CD8-positive, alpha-beta memory T cell (primary cell): Measurements from ENCODE around the gene EMILIN1. TPM values are rescaled to one million over a fixed set of nuclear protein-coding genes. Genes with fewer than 3 reads are reported as not detected.

ENCODE experiments used
- CTCF ChIA-PET: fragments of 350-600 bp; sonication (Branson Sonifier 250); formaldehyde crosslinking; loops from one replicate; lab custom pipeline; 2021; ENCODE audit warnings: antibody characterized with exemption; lab: Charles Lee
- POLR2A ChIA-PET: fragments of 350-600 bp; sonication (Branson Sonifier 250); formaldehyde crosslinking; loops from one replicate; lab custom pipeline; 2021; ENCODE audit warnings: antibody characterized with exemption; lab: Charles Lee
- DNase-seq, 5 donors: peaks; one replicate each; pipeline versions ENCODE4 v3.0.0 to v3.0.0-alpha.2; 2020 to 2022; ENCODE audit warnings: mixed read lengths in 1 of 5
- H3K27ac ChIP-seq: one replicate; pipeline ENCODE4 v1.7.0; 2013; ENCODE audit warnings: low read depth, mild to moderate bottlenecking, low read length, moderate library complexity
- H3K27me3 ChIP-seq: 2 replicates; pipeline ENCODE4 v1.7.0; 2013; ENCODE audit warnings: low read length, mild to moderate bottlenecking; ENCODE audit not compliant: insufficient read depth, poor library complexity, severe bottlenecking
- H3K36me3 ChIP-seq: 2 replicates; pipeline ENCODE4 v1.7.0; 2013; ENCODE audit warnings: mild to moderate bottlenecking, low read length, moderate library complexity; ENCODE audit not compliant: insufficient read depth
- H3K4me1 ChIP-seq: 2 replicates; pipeline ENCODE4 v1.7.0; 2013; ENCODE audit warnings: mild to moderate bottlenecking, low read length, moderate library complexity; ENCODE audit not compliant: insufficient read depth
- H3K4me3 ChIP-seq: 2 replicates; pipeline ENCODE4 v1.7.0; 2013; ENCODE audit warnings: mild to moderate bottlenecking, low read length
- H3K9me3 ChIP-seq: 2 replicates; pipeline ENCODE4 v1.7.0; 2013; ENCODE audit warnings: mild to moderate bottlenecking, low read length
- H3K27ac Mint-ChIP-seq, 8 donors: one replicate each; pipeline ENCODE4 v1.8.0; 2020 to 2021; ENCODE audit warnings: mixed read lengths in 8 of 8, mild to moderate bottlenecking in 6 of 8, inconsistent platforms in 3 of 8, moderate library complexity in 3 of 8
- H3K27me3 Mint-ChIP-seq, 2 donors: one replicate each; pipeline ENCODE4 v1.8.0; 2020 to 2021; ENCODE audit warnings: mixed read lengths in 2 of 2, mild to moderate bottlenecking in 1 of 2, moderate library complexity in 1 of 2
- H3K36me3 Mint-ChIP-seq, 3 donors: one replicate each; pipeline ENCODE4 v1.8.0; 2020 to 2021; ENCODE audit warnings: mixed read lengths in 3 of 3, inconsistent platforms in 1 of 3, mild to moderate bottlenecking in 1 of 3
- H3K4me1 Mint-ChIP-seq, 3 donors: one replicate each; pipeline ENCODE4 v1.8.0; 2020 to 2021; ENCODE audit warnings: mixed read lengths in 3 of 3, inconsistent platforms in 1 of 3, mild to moderate bottlenecking in 1 of 3
- H3K4me3 Mint-ChIP-seq, 7 donors: one replicate each; pipeline ENCODE4 v1.8.0; 2020 to 2021; ENCODE audit warnings: mixed read lengths in 7 of 7, mild to moderate bottlenecking in 6 of 7, moderate library complexity in 4 of 7, inconsistent platforms in 2 of 7
- H3K9me3 Mint-ChIP-seq, 5 donors: one replicate each; pipeline ENCODE4 v1.8.0; 2020 to 2022; ENCODE audit warnings: mixed read lengths in 5 of 5, mild to moderate bottlenecking in 3 of 5, moderate library complexity in 2 of 5, inconsistent platforms in 1 of 5
- polyA plus RNA-seq: library from polyadenylated mRNA; unstranded; fragments of 300-500 nt; fragmentation: Illumina TruSeq; gene quantifications from one replicate; pipeline ENCODE4 v1.2.3, GENCODE V29; 2021
- total RNA-seq, 2 experiments: library from RNA; stranded (reverse); gene quantifications; one replicate each; pipeline ENCODE4 v1.2.3, GENCODE V29; 2021

Gene EMILIN1
- total and polyA plus RNA-seq, 3 experiments from 2014 or later = 0.79 to 0.89 (median 0.85) TPM

- peaks cover 0 to 2% of the 10 kb centered on the region in 2 donors for H3K27me3 Mint-ChIP-seq
- H3K27me3 ChIP-seq = no peaks in the 10 kb centered on the region
- peaks cover 0 to 2% (median 0%) of the 10 kb centered on the region in 5 donors for H3K9me3 Mint-ChIP-seq
- no peak overlapping the region for H3K4me3 ChIP-seq
- CTCF ChIA-PET = no interaction called here
- H3K27ac ChIP-seq = no peak overlapping the region
- peak overlapping the region in 2 of 8 donors; percentile 46 to 66 for H3K27ac Mint-ChIP-seq
- POLR2A ChIA-PET = no interaction called here
- H3K36me3 Mint-ChIP-seq = peaks cover 0 to 49% (median 0%) of the 10 kb centered on the region in 3 donors
- H3K4me1 ChIP-seq = peaks cover 15% of the 10 kb centered on the region
- peak overlapping the region in 1 of 7 donors; percentile 29 for H3K4me3 Mint-ChIP-seq
- peaks cover 15% of the 10 kb centered on the region for H3K36me3 ChIP-seq
- no peak for DNase-seq
- no peaks in the 10 kb centered on the region for H3K9me3 ChIP-seq
- peaks cover 21 to 31% (median 21%) of the 10 kb centered on the region in 3 donors for H3K4me1 Mint-ChIP-seq
These were observed 52.0 kb downstream of the EMILIN1 start for GRCh38 chr2:27130396-27130795.

- ChIA-PET CTCF (no interaction called here), POLR2A (no interaction called here)
- H3K4me3 Mint-ChIP-seq = peak overlapping the region in 3 of 7 donors; percentile 47 to 73 (median 65)
- DNase-seq = no peak
- peaks cover 0 to 49% (median 0%) of the 10 kb centered on the region in 3 donors for H3K36me3 Mint-ChIP-seq
- H3K36me3 ChIP-seq = peaks cover 15% of the 10 kb centered on the region
- peak overlapping the region in 3 of 8 donors; percentile 12 to 45 (median 21) for H3K27ac Mint-ChIP-seq
- H3K27me3 ChIP-seq = no peaks in the 10 kb centered on the region
- no peak overlapping the region for H3K27ac ChIP-seq
- no peak overlapping the region for H3K4me3 ChIP-seq
- peaks cover 21 to 31% (median 21%) of the 10 kb centered on the region in 3 donors for H3K4me1 Mint-ChIP-seq
- H3K27me3 Mint-ChIP-seq = peaks cover 0 to 2% of the 10 kb centered on the region in 2 donors
- peaks cover 0 to 2% (median 0%) of the 10 kb centered on the region in 5 donors for H3K9me3 Mint-ChIP-seq
- peaks cover 15% of the 10 kb centered on the region for H3K4me1 ChIP-seq
- no peaks in the 10 kb centered on the region for H3K9me3 ChIP-seq
These were observed 53.0 kb downstream of the EMILIN1 start for GRCh38 chr2:27131429-27131828.

- peaks cover 21 to 31% (median 21%) of the 10 kb centered on the region in 3 donors for H3K4me1 Mint-ChIP-seq
- peak overlapping the region; percentile 91 for H3K27ac ChIP-seq
- H3K36me3 Mint-ChIP-seq = peaks cover 0 to 49% (median 0%) of the 10 kb centered on the region in 3 donors
These were observed 54.9 kb downstream of the EMILIN1 start for GRCh38 chr2:27133195-27133875.

GRCh38 chr2:27133905-27134780 lies 55.7 kb downstream of the EMILIN1 start, which contains the start of gene PREB:
TSS of gene PREB (minus strand) at chr2:27134636. CDS start at chr2:27134421, 215 bp downstream.
- Histone ChIP-seq H3K4me3 (peak within 1 kb of the TSS; percentile 86), H3K36me3 (peaks cover 15% of the 10 kb centered on the region), H3K4me1 (peaks cover 15% of the 10 kb centered on the region), H3K27ac (peak within 1 kb of the TSS; percentile 91), H3K27me3 (no peaks in the 10 kb centered on the region), H3K9me3 (no peaks in the 10 kb centered on the region)
- ChIA-PET CTCF (interaction anchor here (0.9 to 3.6 kb wide), 3 partner anchors 10 to 172 kb away, joined by 3 to 24 read pairs (median 6); partner anchors contain the start of genes ABHD1 and KHK), POLR2A (interaction anchor here (0.6 to 2.6 kb wide), 4 partner anchors 10 to 145 kb away, joined by 3 to 27 read pairs (median 6); partner anchors contain the start of genes ABHD1, ATRAID, OST4 and SLC5A6)
- Mint-ChIP-seq H3K27ac (peak within 1 kb of the TSS; percentile 83 to 98 (median 97)), H3K4me1 (peaks cover 21 to 31% (median 21%) of the 10 kb centered on the region in 3 donors), H3K36me3 (peaks cover 0 to 44% (median 0%) of the 10 kb centered on the region in 3 donors), H3K27me3 (peaks cover 0 to 2% of the 10 kb centered on the region in 2 donors), H3K9me3 (peaks cover 0 to 2% (median 0%) of the 10 kb centered on the region in 5 donors), H3K4me3 (peak within 1 kb of the TSS; percentile 89 to 97 (median 94))
- peak; percentile 97 to 99 (median 98) for DNase-seq

More at GRCh38 chr2:27133195-27133875, 54.9 kb downstream of the EMILIN1 start:
- Histone ChIP-seq H3K27me3 (no peaks in the 10 kb centered on the region), H3K4me3 (peak overlapping the region; percentile 86), H3K4me1 (peaks cover 15% of the 10 kb centered on the region), H3K9me3 (no peaks in the 10 kb centered on the region), H3K36me3 (peaks cover 15% of the 10 kb centered on the region)
- Mint-ChIP-seq H3K27ac (peak overlapping the region; percentile 79 to 98 (median 90)), H3K27me3 (peaks cover 0 to 2% of the 10 kb centered on the region in 2 donors), H3K9me3 (peaks cover 0 to 2% (median 0%) of the 10 kb centered on the region in 5 donors), H3K4me3 (peak overlapping the region; percentile 89 to 97 (median 94))
- CTCF ChIA-PET = interaction anchor here (0.9 to 3.6 kb wide), 3 partner anchors 9 to 172 kb away, joined by 3 to 24 read pairs (median 6); partner anchors contain the start of genes ABHD1 and KHK
- POLR2A ChIA-PET = interaction anchor here (1.3 to 2.6 kb wide), 3 partner anchors 10 to 79 kb away, joined by 5 to 27 read pairs (median 7); partner anchors contain the start of genes ABHD1, ATRAID, OST4 and SLC5A6
- DNase-seq = no peak

- H3K4me3 Mint-ChIP-seq = peak overlapping the region; percentile 89 to 97 (median 94)
These were observed 56.5 kb downstream of the EMILIN1 start for GRCh38 chr2:27134781-27135477.

GRCh38 chr2:27135478-27135955 lies 57.1 kb downstream of the EMILIN1 start:
- peaks cover 0 to 2% of the 10 kb centered on the region in 2 donors for H3K27me3 Mint-ChIP-seq
- Histone ChIP-seq H3K4me3 (no peak overlapping the region), H3K27ac (no peak overlapping the region), H3K4me1 (peaks cover 15% of the 10 kb centered on the region), H3K27me3 (no peaks in the 10 kb centered on the region), H3K9me3 (no peaks in the 10 kb centered on the region), H3K36me3 (peaks cover 15% of the 10 kb centered on the region)
- ChIA-PET POLR2A (no interaction called here), CTCF (interaction anchor here (3.6 kb wide), 1 partner anchor 11 kb away, joined by 24 read pairs; the partner anchor contains the start of gene ABHD1)
- no peak for DNase-seq
- H3K27ac Mint-ChIP-seq = peak overlapping the region in 4 of 8 donors; percentile 72 to 98 (median 80)
- peak overlapping the region; percentile 23 to 97 (median 93) for H3K4me3 Mint-ChIP-seq
- H3K4me1 Mint-ChIP-seq = peaks cover 19 to 31% (median 21%) of the 10 kb centered on the region in 3 donors
- peaks cover 0 to 32% (median 0%) of the 10 kb centered on the region in 3 donors for H3K36me3 Mint-ChIP-seq
- peaks cover 0 to 2% (median 0%) of the 10 kb centered on the region in 5 donors for H3K9me3 Mint-ChIP-seq

More at GRCh38 chr2:27134781-27135477, 56.5 kb downstream of the EMILIN1 start:
- Mint-ChIP-seq H3K27me3 (peaks cover 0 to 2% of the 10 kb centered on the region in 2 donors), H3K9me3 (peaks cover 0 to 2% (median 0%) of the 10 kb centered on the region in 5 donors), H3K4me1 (peaks cover 19 to 31% (median 21%) of the 10 kb centered on the region in 3 donors), H3K27ac (peak overlapping the region; percentile 76 to 98 (median 96)), H3K36me3 (peaks cover 0 to 37% (median 0%) of the 10 kb centered on the region in 3 donors)
- H3K36me3 ChIP-seq = peaks cover 15% of the 10 kb centered on the region
- peak overlapping the region; percentile 91 for H3K27ac ChIP-seq
- H3K4me1 ChIP-seq = peaks cover 15% of the 10 kb centered on the region
- peak overlapping the region; percentile 86 for H3K4me3 ChIP-seq
- CTCF ChIA-PET = interaction anchor here (2.0 to 3.6 kb wide), 2 partner anchors 11 to 48 kb away, joined by 6 to 24 read pairs; partner anchors contain the start of genes ABHD1 and KHK
- no peaks in the 10 kb centered on the region for H3K9me3 ChIP-seq
- no peak for DNase-seq
- H3K27me3 ChIP-seq = no peaks in the 10 kb centered on the region
- POLR2A ChIA-PET = interaction anchor here (1.9 to 2.6 kb wide), 2 partner anchors 11 to 64 kb away, joined by 5 to 27 read pairs; partner anchors contain the start of genes ABHD1 and OST4
